Ectodermal cell (in vitro differentiated cells): ENCODE data around the gene SNTB2.
"Not testable (repeated sequence)": the region's sequence is repeated elsewhere in the genome, so short reads cannot be mapped to it uniquely, and the experiment has no call there.

Experiments used
- H3K27ac ChIP-seq: 2 replicates; pipeline ENCODE4 v1.7.0; 2013; ENCODE audit warnings: mild to moderate bottlenecking, low read depth, low read length; ENCODE audit not compliant: insufficient read depth, poor library complexity, severe bottlenecking
- H3K27me3 ChIP-seq: 2 replicates; pipeline ENCODE4 v1.7.0; 2013; ENCODE audit warnings: mild to moderate bottlenecking, low read length; ENCODE audit not compliant: insufficient read depth, control insufficient read depth, poor library complexity, severe bottlenecking
- H3K36me3 ChIP-seq: one replicate; pipeline ENCODE4 v1.7.0; 2013; ENCODE audit warnings: low read length; ENCODE audit not compliant: control insufficient read depth, insufficient read depth
- H3K4me1 ChIP-seq: one replicate; pipeline ENCODE4 v1.7.0; 2013; ENCODE audit warnings: low read length; ENCODE audit not compliant: control insufficient read depth, insufficient read depth
- H3K4me3 ChIP-seq: 2 replicates; pipeline ENCODE4 v1.7.0; 2013; ENCODE audit warnings: low read depth, low read length, control low read depth; ENCODE audit not compliant: insufficient read depth
- H3K9me3 ChIP-seq: 2 replicates; pipeline ENCODE4 v1.7.0; 2013; ENCODE audit warnings: mild to moderate bottlenecking, low read length, moderate library complexity; ENCODE audit not compliant: control insufficient read depth
- WGBS, 2 experiments: methylation state at CpG; one replicate each; pipeline ENCODE4 v1.1.7; 2013; ENCODE audit warnings: missing lambda C conversion rate in 2 of 2; 5-methylcytosine and 5-hydroxymethylcytosine counted together

The SNTB2 gene

DNA sequence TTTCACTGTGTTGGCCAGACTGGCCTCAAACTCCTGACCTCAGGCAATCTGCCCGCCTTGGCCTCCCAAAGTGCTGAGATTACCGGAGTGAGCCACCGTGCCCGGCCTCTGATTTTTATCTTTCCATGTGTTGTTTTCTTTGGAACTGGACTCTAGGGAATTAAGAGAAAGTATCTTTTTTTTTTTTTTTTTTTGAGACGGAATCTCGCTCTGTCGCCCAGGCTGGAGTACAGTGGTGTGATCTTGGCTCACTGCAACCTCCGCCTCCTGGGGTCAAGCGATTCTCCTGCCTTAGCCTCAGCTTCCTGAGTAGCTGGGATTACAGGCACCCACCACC lies 72.4 kb downstream of the SNTB2 start:
- not testable (repeated sequence) for H3K27ac ChIP-seq, H3K4me3 ChIP-seq, H3K27me3 ChIP-seq, H3K9me3 ChIP-seq, H3K36me3 ChIP-seq, H3K4me1 ChIP-seq
- 94 to 97% methylated on average over 9 of the region's 9 CpGs for WGBS, 2 experiments

DNA sequence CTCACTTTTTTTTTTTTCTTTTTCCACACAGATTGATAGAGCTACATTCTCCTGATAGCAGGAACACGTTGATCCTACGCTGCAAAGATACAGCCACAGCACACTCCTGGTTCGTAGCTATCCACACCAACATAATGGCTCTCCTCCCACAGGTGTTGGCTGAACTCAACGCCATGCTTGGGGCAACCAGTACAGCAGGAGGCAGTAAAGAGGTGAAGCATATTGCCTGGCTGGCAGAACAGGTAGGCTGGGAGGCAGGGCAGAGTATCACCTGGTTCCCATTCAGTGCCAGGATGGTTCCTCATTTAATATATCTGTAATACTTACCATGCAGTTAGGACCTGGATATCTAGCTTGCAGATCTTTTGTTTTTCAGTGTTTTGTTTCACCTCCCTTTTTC lies 73.1 kb downstream of the SNTB2 start:
- H3K4me1 ChIP-seq: no peaks in the 10 kb centered on the region
- 88 to 91% methylated on average over 4 of the region's 4 CpGs for WGBS, 2 experiments

DNA sequence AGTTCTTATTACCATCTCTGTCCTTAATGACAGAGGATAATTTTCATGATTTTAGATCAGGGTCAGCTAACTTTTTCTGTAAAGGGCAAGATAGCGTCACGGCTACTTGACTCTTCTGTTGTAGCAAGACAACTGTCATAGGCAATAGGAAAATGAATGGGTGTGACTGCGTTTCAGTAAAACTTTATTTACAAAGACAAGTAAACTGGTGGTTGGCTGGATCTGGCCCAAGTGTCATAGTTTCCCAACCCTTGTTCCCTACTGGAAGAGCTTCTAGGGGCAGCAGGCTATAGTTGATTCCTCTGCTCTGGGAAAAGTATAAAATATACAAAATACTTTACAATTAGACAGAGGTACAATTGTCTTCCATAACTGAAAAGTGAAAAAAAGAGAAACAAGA lies 73.5 kb downstream of the SNTB2 start:
- H3K9me3 ChIP-seq: no peaks in the 10 kb centered on the region
- no peaks in the 10 kb centered on the region for H3K27me3 ChIP-seq
- 85 to 99% methylated on average over 3 of the region's 3 CpGs for WGBS, 2 experiments
- H3K4me3 ChIP-seq: no peak overlapping the region
- H3K4me1 ChIP-seq: no peaks in the 10 kb centered on the region
- no peak overlapping the region for H3K27ac ChIP-seq
- H3K36me3 ChIP-seq: no peaks in the 10 kb centered on the region

More for the DNA sequence above, 73.1 kb downstream of the SNTB2 start:
- Histone ChIP-seq H3K27me3 (no peaks in the 10 kb centered on the region), H3K27ac (no peak overlapping the region), H3K4me3 (no peak overlapping the region), H3K9me3 (no peaks in the 10 kb centered on the region), H3K36me3 (no peaks in the 10 kb centered on the region)

DNA sequence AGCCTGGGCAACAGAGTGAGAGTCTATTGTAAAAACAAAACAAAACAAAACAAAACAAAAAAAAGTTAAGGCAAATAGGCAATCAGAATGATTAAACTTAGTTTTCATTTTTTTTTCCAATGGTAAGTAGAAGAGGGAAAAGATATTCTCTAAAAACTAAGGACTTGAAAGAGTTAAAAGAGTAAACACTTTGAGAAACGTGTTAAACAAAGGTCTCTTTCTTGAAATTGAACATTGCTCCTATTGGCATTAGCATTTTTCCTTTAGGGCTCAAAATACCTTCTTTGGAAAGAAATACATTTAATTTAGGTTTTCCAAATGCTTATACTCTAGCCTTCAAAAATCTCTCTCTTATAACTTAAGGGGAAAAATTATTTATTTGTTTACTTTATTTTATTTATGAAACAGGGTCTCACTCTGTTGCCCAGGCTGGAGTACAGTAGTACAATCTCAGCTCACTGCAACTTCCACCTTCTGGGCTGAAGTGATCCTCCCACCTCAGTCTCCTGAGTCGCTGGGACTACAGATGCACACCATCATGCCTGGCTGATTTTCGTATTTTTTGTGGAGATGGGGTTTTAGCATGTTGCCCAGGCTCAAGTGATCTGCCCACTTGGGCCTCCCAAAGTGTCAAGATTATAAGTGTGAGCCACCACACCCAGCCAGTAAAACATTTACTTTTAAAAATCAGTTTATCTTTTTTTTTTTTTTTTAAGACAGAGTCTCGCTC lies 79.5 kb downstream of the SNTB2 start:
- H3K27me3 ChIP-seq: no peaks in the 10 kb centered on the region
- no peaks in the 10 kb centered on the region for H3K4me1 ChIP-seq
- H3K4me3 ChIP-seq: no peak overlapping the region
- H3K36me3 ChIP-seq: no peaks in the 10 kb centered on the region
- 90% methylated on average over 4 of the region's 4 CpGs for WGBS, 2 experiments
- no peaks in the 10 kb centered on the region for H3K9me3 ChIP-seq
- H3K27ac ChIP-seq: no peak overlapping the region

DNA sequence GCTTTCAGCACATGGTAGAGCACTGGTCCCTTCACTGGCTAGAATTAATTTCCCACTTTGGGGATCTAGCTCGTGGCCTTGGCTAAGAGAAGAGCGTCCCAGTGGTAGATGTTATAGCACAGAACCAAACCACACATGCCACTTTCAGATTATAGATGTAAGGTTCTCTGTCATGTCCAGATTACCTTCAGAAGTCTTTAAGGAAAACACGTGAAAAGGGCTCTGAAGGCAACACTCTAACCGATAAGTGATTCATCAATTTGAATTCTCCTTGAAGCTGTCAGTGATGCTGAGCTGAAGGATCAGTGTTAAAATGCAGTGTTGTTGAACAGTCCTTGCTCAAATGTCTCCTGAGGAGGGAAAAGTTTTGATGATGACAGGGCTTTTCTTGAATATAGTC lies 80.7 kb downstream of the SNTB2 start:
- no peak overlapping the region for H3K4me3 ChIP-seq
- WGBS, 2 experiments: 95 to 99% methylated on average over 4 of the region's 4 CpGs
- H3K27ac ChIP-seq: no peak overlapping the region
- H3K36me3 ChIP-seq: no peaks in the 10 kb centered on the region
- H3K4me1 ChIP-seq: no peaks in the 10 kb centered on the region
- no peaks in the 10 kb centered on the region for H3K9me3 ChIP-seq
- H3K27me3 ChIP-seq: no peaks in the 10 kb centered on the region

DNA sequence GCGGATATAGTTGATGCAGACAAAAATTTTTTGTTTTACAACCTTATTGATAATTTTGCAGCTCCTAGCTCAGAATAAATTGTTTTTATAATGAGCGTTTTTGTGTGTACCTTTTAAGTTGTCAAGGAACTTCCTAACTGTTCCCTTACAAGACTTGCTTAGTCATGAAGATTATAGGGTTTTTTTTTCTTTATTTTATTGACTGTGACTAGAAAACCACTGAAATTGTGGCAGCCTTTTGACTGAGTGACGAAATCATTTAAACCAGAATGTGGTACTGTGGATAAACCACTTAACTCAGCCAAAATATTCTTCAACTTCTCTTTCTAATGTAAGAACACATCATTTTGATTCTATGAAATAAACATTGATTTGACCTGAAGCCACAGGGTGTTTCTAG lies 83.4 kb downstream of the SNTB2 start:
- no peaks in the 10 kb centered on the region for H3K4me1 ChIP-seq
- H3K27me3 ChIP-seq: no peaks in the 10 kb centered on the region
- H3K4me3 ChIP-seq: no peak overlapping the region
- no peak overlapping the region for H3K27ac ChIP-seq
- no peaks in the 10 kb centered on the region for H3K9me3 ChIP-seq
- H3K36me3 ChIP-seq: no peaks in the 10 kb centered on the region
- WGBS, 2 experiments: 93 to 98% methylated on average over 3 of the region's 3 CpGs

DNA sequence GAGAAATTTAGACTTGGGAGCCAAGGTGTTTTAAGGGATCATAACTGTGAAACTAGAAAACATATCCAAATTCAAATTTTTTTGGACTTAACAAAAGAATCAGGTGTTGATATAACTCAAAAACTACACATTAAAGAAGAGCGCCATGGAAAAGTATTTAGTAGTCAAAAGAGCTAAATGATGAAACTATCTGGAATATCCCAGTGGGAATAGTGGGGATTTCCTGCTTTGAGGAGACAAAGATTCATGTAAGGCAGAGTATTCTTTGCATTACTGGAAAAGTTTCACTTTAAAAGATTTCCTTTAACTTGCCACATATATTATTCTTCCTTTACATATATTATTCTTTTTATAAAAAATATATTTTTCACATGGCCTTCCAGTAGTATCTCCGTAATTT lies 83.9 kb downstream of the SNTB2 start:
- Histone ChIP-seq H3K27me3 (no peaks in the 10 kb centered on the region), H3K36me3 (no peaks in the 10 kb centered on the region), H3K4me1 (no peaks in the 10 kb centered on the region), H3K4me3 (no peak overlapping the region), H3K27ac (no peak overlapping the region), H3K9me3 (no peaks in the 10 kb centered on the region)
- WGBS, 2 experiments: 92 to 100% methylated on average over 2 of the region's 2 CpGs

DNA sequence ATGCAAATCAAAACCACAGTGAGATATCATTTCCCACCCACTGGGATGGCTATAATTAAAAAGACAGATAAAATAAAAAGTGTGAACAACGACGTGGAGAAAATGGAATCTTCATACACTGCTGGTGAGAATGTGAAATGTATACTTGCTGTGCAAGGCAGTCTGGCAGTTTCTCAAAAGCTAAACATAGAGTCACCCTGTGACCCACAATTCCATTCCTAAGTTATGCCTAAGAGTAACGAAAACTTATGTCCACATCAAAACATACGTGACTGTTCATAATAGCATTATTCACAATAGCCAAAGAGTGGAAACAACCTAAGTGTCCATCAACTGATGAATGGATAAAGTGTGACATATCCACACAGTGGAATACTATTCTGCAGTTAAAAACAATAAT lies 86.0 kb downstream of the SNTB2 start:
- Histone ChIP-seq H3K27ac (no peak overlapping the region), H3K36me3 (no peaks in the 10 kb centered on the region), H3K27me3 (no peaks in the 10 kb centered on the region), H3K4me1 (no peaks in the 10 kb centered on the region), H3K9me3 (no peaks in the 10 kb centered on the region), H3K4me3 (no peak overlapping the region)
- WGBS, 2 experiments: 95 to 96% methylated on average over 4 of the region's 4 CpGs

DNA sequence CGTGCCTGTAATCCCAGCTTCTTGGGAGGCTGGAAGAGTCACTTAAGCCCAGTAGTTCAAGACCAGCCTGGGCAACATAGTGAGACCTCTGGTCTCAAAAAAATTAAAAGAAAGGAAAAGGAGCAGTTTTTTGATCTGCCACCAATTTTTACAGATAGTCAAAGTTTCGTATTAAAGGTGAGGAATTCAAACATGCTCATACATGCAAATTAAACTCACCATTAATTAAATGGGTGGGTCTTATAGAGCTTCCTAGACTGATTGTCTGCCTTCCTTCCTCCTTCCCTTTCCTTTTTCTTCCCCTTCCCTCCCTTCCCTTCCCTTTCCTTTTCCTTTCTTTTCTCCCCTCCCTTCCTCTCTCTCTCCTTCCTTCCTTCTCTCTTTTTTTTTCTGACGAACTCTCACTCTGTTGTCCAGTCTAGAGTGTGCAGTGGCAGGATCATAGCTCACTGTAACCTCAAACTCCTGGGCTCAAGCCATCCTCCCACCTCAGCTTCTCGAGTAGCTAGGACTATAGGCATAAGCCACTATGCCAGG lies 87.8 kb downstream of the SNTB2 start:
- no peaks in the 10 kb centered on the region for H3K27me3 ChIP-seq
- no peak overlapping the region for H3K27ac ChIP-seq
- no peak overlapping the region for H3K4me3 ChIP-seq
- no peaks in the 10 kb centered on the region for H3K9me3 ChIP-seq
- H3K4me1 ChIP-seq: no peaks in the 10 kb centered on the region
- WGBS, 2 experiments: 92 to 94% methylated on average over 4 of the region's 4 CpGs
- no peaks in the 10 kb centered on the region for H3K36me3 ChIP-seq

DNA sequence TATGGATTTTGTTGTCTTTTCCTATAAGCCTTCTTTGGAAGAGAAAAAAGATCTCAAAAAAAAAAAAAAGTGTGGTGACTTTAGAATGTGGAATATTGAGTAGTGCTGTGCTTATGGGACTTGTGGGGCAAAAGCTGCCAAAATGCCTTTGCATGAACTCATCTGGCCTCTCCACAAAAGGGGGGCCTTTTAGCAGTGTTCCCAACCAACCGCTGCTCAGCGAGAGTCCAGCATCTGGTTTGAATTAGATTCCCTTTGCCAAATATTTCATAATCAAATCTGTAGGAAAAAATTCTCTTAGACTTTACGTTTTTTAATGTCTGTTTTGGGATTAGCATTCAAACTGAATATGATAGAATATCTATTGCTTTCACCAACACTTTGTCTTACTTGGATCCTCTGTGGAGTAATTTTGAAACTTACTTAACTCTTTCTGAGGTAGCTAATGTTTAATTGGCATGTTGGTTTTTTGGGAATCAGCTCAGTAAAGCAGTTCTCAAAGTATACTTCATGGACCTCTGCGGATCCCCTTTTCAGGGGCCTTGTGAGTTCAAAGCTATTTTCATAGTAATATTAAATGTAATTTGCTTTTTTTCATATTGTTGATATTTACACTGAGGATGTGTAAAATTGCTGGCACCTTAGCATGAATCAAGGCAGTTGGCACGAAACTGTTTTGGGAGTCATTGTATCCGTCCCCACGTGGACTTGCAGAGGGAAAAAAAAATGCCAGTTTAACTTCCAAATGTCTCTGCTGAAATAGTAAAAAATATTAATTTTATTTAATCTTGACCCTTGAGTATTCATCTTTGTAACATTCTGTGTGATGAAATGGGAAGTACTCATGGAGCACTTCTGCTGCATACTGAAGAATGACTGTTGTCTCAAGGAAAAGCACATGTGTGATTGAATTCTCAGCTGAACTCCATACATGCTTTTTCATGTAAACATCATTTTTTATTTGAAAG lies 89.5 kb downstream of the SNTB2 start:
- no peak overlapping the region for H3K4me3 ChIP-seq
- 92 to 97% methylated on average over 6 of the region's 7 CpGs for WGBS, 2 experiments
- H3K4me1 ChIP-seq: no peaks in the 10 kb centered on the region
- no peak overlapping the region for H3K27ac ChIP-seq
- no peaks in the 10 kb centered on the region for H3K27me3 ChIP-seq
- H3K9me3 ChIP-seq: no peaks in the 10 kb centered on the region
- no peaks in the 10 kb centered on the region for H3K36me3 ChIP-seq
